Measurements from ENCODE around the gene HMG20A.

HMG20A gene

DNA sequence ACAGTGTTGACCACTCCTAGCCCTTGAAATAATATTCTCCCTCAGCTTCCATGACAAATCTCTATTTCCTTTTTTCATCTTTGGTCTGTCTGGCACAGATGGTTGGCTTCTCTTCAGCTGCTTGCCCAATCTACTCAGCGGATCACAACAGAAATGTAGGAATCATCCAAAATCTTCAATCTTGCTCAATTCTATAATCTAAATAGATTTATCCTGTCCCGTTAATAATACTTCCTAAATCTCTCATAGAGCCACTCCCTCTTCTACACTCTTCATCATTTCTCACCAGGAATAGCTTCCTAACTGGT is 4.6 kb upstream of the HMG20A start:
- Histone ChIP-seq H3K27ac (ENCODE audit: poor library complexity, severe bottlenecking) (no peak overlapping the region), H3K9me3 (ENCODE audit: severe bottlenecking) (no peaks in the 10 kb centered on the region), H3K36me3 (ENCODE audit: low read depth) (no peaks in the 10 kb centered on the region), H3K27me3 (ENCODE audit: insufficient read depth, poor library complexity, severe bottlenecking) (no peaks in the 10 kb centered on the region), H3K4me1 (ENCODE audit: insufficient read depth, poor library complexity, severe bottlenecking) (peaks cover 13% of the 10 kb centered on the region), H3K4me3 (ENCODE audit: severe bottlenecking) (no peak overlapping the region)
- DNase-seq (ENCODE audit: low spot score) = no peak
- no peak for ATAC-seq (ENCODE audit: low read depth)
- TF ChIP-seq, protein P1, sequence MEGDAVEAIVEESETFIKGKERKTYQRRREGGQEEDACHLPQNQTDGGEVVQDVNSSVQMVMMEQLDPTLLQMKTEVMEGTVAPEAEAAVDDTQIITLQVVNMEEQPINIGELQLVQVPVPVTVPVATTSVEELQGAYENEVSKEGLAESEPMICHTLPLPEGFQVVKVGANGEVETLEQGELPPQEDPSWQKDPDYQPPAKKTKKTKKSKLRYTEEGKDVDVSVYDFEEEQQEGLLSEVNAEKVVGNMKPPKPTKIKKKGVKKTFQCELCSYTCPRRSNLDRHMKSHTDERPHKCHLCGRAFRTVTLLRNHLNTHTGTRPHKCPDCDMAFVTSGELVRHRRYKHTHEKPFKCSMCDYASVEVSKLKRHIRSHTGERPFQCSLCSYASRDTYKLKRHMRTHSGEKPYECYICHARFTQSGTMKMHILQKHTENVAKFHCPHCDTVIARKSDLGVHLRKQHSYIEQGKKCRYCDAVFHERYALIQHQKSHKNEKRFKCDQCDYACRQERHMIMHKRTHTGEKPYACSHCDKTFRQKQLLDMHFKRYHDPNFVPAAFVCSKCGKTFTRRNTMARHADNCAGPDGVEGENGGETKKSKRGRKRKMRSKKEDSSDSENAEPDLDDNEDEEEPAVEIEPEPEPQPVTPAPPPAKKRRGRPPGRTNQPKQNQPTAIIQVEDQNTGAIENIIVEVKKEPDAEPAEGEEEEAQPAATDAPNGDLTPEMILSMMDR (IDR thresholded peaks at IDR 0.05; ENCODE audit: poor library complexity, severe bottlenecking) = no peak

DNA sequence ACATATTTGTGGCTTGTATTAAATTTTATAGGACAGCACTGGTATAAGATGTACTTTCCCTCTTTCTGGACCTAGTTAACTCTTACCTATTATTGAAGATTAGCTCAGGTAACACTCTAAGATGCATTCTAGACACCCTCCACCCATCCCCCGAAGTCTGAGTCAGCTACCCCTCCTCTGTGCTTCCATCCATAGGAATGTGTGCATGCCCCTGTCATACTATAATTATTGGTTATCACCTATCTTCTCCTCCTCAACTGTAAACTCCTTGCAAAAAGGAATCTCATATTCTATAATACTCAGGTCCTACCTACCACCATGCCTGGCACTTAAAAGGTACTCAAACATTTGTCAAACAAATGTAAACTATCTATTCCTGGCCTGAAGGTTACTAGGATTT is 3.7 kb upstream of the HMG20A start:
- Histone ChIP-seq H3K4me3 (ENCODE audit: severe bottlenecking) (no peak overlapping the region), H3K27me3 (ENCODE audit: insufficient read depth, poor library complexity, severe bottlenecking) (no peaks in the 10 kb centered on the region), H3K27ac (ENCODE audit: poor library complexity, severe bottlenecking) (no peak overlapping the region), H3K9me3 (ENCODE audit: severe bottlenecking) (no peaks in the 10 kb centered on the region), H3K36me3 (ENCODE audit: low read depth) (no peaks in the 10 kb centered on the region), H3K4me1 (ENCODE audit: insufficient read depth, poor library complexity, severe bottlenecking) (peaks cover 17% of the 10 kb centered on the region)
- DNase-seq (ENCODE audit: low spot score) (no peak), ATAC-seq (ENCODE audit: low read depth) (peak; percentile 19; the same call in 2 of the 3 replicates)
- TF ChIP-seq, protein P1 (IDR thresholded peaks at IDR 0.05; ENCODE audit: poor library complexity, severe bottlenecking) = no peak

DNA sequence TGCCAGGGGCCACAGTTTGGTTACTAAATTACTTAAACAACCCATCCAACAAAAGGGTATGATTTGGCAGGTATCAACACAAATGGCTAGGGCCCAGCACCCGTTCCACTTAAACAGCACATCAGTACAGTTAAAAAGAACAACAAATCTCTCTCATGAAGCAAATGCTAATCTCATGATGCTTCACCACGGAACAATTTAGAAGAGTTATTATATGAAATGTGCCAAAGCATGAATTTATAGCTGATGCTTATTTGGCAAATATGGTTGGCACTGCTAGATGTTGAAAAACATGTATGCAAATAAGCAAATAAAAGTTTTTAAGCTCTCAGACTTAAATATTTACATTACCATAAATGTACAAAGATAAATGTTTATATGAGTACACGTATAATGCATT is 3.1 kb upstream of the HMG20A start:
- no peaks in the 10 kb centered on the region for H3K9me3 ChIP-seq (ENCODE audit: severe bottlenecking)
- no peak for DNase-seq (ENCODE audit: low spot score)
- H3K4me3 ChIP-seq (ENCODE audit: severe bottlenecking) = no peak overlapping the region
- H3K4me1 ChIP-seq (ENCODE audit: insufficient read depth, poor library complexity, severe bottlenecking) = peaks cover 21% of the 10 kb centered on the region
- H3K27me3 ChIP-seq (ENCODE audit: insufficient read depth, poor library complexity, severe bottlenecking) = no peaks in the 10 kb centered on the region
- H3K36me3 ChIP-seq (ENCODE audit: low read depth) = no peaks in the 10 kb centered on the region
- ATAC-seq (ENCODE audit: low read depth) = no peak
- no peak overlapping the region for H3K27ac ChIP-seq (ENCODE audit: poor library complexity, severe bottlenecking)
- TF ChIP-seq, protein P1 (IDR thresholded peaks at IDR 0.05; ENCODE audit: poor library complexity, severe bottlenecking) = no peak

DNA sequence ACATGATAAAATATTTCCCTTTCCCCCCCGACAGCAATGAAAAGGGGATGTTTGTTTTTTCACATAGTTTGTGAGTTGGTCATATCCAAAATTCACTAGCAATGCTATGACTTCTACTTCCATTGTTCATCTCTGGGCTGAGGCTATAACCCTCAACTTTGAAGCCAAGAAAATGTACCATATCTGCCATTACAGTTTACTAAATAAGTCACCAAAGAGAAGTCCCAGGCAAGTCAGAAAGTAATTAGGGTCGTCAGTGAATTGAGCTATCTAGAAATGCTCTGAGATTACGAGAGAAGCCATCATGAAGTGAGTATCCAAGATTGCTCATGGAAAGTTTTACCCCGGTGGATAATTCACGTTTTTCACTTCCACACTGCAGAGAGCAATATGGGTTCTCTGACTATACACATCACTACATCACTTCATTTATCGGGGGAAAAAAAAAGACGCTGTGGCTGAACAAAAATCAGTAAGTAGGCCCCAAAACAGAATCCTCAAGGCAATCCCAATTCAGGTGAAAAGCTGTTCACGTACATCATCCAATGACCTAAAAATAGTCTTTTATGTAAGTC is 2.2 kb upstream of the HMG20A start:
- Histone ChIP-seq H3K9me3 (ENCODE audit: severe bottlenecking) (no peaks in the 10 kb centered on the region), H3K36me3 (ENCODE audit: low read depth) (no peaks in the 10 kb centered on the region), H3K27me3 (ENCODE audit: insufficient read depth, poor library complexity, severe bottlenecking) (no peaks in the 10 kb centered on the region), H3K4me1 (ENCODE audit: insufficient read depth, poor library complexity, severe bottlenecking) (peaks cover 27% of the 10 kb centered on the region), H3K4me3 (ENCODE audit: severe bottlenecking) (peak overlapping the region; percentile 99), H3K27ac (ENCODE audit: poor library complexity, severe bottlenecking) (no peak overlapping the region)
- no peak for DNase-seq (ENCODE audit: low spot score)
- TF ChIP-seq, protein P1 (IDR thresholded peaks at IDR 0.05; ENCODE audit: poor library complexity, severe bottlenecking) = no peak
- ATAC-seq (ENCODE audit: low read depth) = no peak

DNA sequence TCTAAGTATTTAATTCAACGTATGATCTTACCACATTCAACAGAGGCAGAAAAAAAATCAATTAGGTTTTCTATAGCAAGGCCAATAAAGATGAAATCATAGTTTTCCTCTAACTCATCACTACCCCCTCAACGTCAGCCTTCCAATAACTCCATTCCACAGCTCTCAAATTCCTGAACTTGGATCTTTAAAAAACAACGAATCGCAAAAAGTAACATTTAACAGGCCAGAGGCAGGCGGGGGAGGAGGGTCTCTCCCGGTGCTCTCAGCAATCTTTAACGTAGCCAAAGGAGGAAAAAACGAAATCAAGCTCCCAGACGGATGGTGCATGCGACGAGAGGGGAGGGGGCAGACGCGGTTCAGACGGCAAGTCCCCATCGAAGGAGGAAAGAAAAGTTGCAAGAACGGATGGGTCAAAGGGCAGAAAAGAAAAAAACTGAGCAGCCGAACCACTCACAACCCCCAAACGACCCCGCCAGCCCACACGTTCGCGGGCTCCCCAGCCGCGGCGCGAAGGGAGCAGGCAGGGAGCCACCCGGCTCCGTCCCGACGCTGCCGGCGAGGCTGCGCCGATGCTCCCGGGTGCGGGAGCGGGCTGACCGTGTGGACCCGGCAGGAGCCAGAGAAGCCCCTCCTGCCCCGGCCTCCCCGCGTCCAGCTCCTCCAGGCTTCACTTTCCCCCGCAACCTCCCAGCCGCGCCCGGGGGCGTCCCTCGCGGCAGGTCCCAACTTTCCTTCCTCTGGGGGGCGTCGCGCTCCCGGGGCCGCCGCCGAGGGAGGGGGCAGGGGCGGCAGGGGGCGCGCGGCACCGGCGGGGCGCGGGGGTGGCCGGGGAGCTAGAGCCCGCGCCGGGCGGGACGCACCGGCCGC is 1.5 kb upstream of the HMG20A start:
- Histone ChIP-seq H3K36me3 (ENCODE audit: low read depth) (no peaks in the 10 kb centered on the region), H3K4me1 (ENCODE audit: insufficient read depth, poor library complexity, severe bottlenecking) (peaks cover 27% of the 10 kb centered on the region), H3K27me3 (ENCODE audit: insufficient read depth, poor library complexity, severe bottlenecking) (no peaks in the 10 kb centered on the region), H3K4me3 (ENCODE audit: severe bottlenecking) (peak overlapping the region; percentile 99), H3K27ac (ENCODE audit: poor library complexity, severe bottlenecking) (peak overlapping the region; percentile 75), H3K9me3 (ENCODE audit: severe bottlenecking) (no peaks in the 10 kb centered on the region)
- peak; percentile 72 for DNase-seq (ENCODE audit: low spot score)
- TF ChIP-seq, protein P1 (IDR thresholded peaks at IDR 0.05; ENCODE audit: poor library complexity, severe bottlenecking) = peak; percentile 77
- ATAC-seq (ENCODE audit: low read depth) = no peak; the same call in 2 of the 3 replicates

Data from RWPE2 (cell line).